HEK293T (cell line): ENCODE measurements around the gene ZBTB17.

Source experiments
- ARNT ChIP-seq: fragments of 450-650 bp; IDR thresholded peaks from 2 replicates; pipeline ENCODE4 v1.6.1; 2017; ENCODE audit warnings: mild to moderate bottlenecking
- CTBP1 ChIP-seq: fragments of 450-650 bp; IDR thresholded peaks from 2 replicates; pipeline ENCODE4 v1.6.1; 2016; ENCODE audit warnings: borderline replicate concordance
- ELF4 ChIP-seq: fragments of 450-650 bp; IDR thresholded peaks from 2 replicates; pipeline ENCODE4 v1.6.1; 2017; ENCODE audit warnings: antibody characterized with exemption
- FOXM1 ChIP-seq: fragments of 450-650 bp; IDR thresholded peaks from 2 replicates; pipeline ENCODE4 v1.6.1; 2017; ENCODE audit warnings: mild to moderate bottlenecking, borderline replicate concordance
- NFRKB ChIP-seq: fragments of 450-650 bp; IDR thresholded peaks from 2 replicates; pipeline ENCODE4 v1.6.1; 2016; ENCODE audit warnings: mild to moderate bottlenecking, moderate library complexity
- SP1 ChIP-seq: fragments of 450-650 bp; IDR thresholded peaks from 2 replicates; pipeline ENCODE4 v1.6.1; 2017
- SUZ12 ChIP-seq: fragments of 450-650 bp; IDR thresholded peaks from 2 replicates; pipeline ENCODE4 v1.6.1; 2016; ENCODE audit warnings: mild to moderate bottlenecking
- TARDBP ChIP-seq: fragments of 450-650 bp; IDR thresholded peaks from 2 replicates; pipeline ENCODE4 v1.6.1; 2016
- ZNF384 ChIP-seq: fragments of 450-650 bp; IDR thresholded peaks from 2 replicates; pipeline ENCODE4 v1.6.1; 2016
- TF ChIP-seq, protein P1 (sequence below): fragments of 450-650 bp; IDR thresholded peaks from 2 replicates; pipeline ENCODE4 v1.6.1; 2016

DNA sequence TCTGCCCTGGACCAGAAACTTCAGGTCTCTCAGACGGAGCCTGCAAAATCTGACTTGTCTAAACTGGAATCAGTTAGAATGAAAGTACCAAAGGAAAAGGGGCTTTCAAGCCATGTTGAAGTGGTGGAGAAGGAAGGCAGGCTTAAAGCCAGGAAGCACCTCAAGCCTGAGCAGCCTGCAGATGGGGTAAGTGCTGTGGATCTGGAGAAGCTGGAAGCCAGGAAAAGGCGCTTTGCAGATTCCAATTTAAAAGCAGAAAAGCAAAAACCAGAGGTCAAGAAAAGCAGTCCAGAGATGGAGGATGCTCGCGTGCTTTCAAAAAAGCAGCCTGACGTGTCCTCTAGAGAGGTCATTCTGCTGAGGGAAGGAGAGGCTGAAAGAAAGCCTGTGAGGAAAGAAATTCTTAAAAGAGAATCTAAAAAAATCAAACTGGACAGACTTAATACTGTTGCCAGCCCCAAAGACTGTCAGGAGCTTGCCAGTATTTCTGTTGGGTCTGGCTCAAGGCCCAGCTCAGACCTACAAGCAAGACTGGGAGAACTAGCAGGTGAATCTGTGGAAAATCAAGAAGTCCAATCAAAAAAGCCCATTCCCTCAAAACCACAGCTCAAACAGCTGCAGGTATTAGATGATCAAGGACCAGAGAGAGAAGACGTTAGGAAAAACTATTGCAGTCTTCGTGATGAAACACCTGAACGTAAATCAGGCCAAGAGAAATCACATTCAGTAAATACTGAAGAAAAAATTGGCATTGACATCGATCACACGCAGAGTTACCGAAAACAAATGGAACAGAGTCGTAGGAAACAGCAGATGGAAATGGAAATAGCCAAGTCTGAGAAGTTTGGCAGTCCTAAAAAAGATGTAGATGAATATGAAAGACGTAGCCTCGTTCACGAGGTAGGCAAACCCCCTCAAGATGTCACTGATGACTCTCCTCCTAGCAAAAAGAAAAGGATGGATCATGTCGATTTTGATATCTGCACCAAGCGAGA lies 46.6 kb downstream of the ZBTB17 start:
- TF ChIP-seq ARNT, result no peak
- no peak for TF ChIP-seq FOXM1
- TF ChIP-seq NFRKB, result no peak
- no peak for TF ChIP-seq ZNF384
- TF ChIP-seq SUZ12, result no peak
- TF ChIP-seq SP1, result no peak
- TF ChIP-seq, protein P1, sequence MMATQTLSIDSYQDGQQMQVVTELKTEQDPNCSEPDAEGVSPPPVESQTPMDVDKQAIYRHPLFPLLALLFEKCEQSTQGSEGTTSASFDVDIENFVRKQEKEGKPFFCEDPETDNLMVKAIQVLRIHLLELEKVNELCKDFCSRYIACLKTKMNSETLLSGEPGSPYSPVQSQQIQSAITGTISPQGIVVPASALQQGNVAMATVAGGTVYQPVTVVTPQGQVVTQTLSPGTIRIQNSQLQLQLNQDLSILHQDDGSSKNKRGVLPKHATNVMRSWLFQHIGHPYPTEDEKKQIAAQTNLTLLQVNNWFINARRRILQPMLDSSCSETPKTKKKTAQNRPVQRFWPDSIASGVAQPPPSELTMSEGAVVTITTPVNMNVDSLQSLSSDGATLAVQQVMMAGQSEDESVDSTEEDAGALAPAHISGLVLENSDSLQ, result no peak
- TF ChIP-seq TARDBP, result no peak
- no peak for TF ChIP-seq CTBP1
- no peak for TF ChIP-seq ELF4
